ENCODE results near the gene PRRT4. TPM values are rescaled to one million over a fixed set of nuclear protein-coding genes. Genes with fewer than 3 reads are reported as not detected.

PRRT4 gene
- total RNA-seq, 1 donor from 2014 or later = 0.21 TPM

DNA sequence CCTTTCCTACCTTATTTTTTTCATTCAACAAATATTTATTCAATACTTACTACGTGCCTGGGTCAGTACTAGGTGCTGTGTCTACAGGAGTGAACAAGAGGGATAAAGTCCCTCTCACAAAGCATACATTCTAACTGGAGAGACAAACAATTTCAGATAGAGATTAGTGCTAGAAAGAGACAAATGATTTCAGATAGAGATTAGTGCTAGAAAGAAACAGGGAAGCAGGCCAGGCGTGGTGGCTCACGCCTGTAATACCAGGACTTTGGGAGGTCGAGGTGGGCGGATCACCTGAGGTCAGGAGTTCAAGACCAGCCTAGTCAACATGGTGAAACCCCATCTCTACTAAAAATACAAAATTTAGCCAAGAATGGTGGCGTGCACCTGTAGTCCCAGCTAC lies 52.4 kb downstream of the PRRT4 start:
- Mint-ChIP-seq H3K4me1 (ENCODE audit: low read depth) (no peaks in the 10 kb centered on the region), H3K4me3 (no peak overlapping the region), H3K9me3 (no peaks in the 10 kb centered on the region), H3K36me3 (ENCODE audit: low read depth) (peaks cover 41% of the 10 kb centered on the region), H3K27ac (no peak overlapping the region), H3K27me3 (ENCODE audit: insufficient read depth) (no peaks in the 10 kb centered on the region)
- intact Hi-C loops (cut with micrococcal nuclease) = no loop called here
- DNase-seq (ENCODE audit: low spot score) = no peak

DNA sequence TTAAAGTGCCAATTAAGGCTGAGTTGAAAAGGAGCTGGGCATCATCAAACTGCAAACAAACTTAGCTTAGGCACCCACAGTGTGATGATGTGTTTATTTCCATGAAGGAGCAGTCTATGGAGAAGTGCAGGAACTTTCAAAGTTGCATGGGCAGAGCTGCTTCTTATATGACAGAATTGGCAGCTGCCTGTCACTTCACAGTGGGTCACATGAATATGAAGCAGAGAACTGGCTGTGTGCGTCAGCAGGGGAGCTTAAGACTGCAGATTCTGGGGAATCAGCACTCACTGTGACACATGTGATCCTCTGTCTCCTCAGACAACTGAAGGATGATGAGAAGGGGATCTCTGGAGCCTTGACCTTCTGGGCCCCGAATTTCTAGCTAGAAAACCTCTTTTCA lies 54.4 kb downstream of the PRRT4 start:
- Mint-ChIP-seq H3K4me1 (ENCODE audit: low read depth) (no peaks in the 10 kb centered on the region), H3K27me3 (ENCODE audit: insufficient read depth) (no peaks in the 10 kb centered on the region), H3K9me3 (no peaks in the 10 kb centered on the region), H3K27ac (no peak overlapping the region), H3K36me3 (ENCODE audit: low read depth) (peaks cover 37% of the 10 kb centered on the region), H3K4me3 (no peak overlapping the region)
- intact Hi-C loops (cut with micrococcal nuclease) = no loop called here
- no peak for DNase-seq (ENCODE audit: low spot score)

- H3K27me3 Mint-ChIP-seq (ENCODE audit: insufficient read depth) = peaks cover 1% of the 10 kb centered on the region
- DNase-seq (ENCODE audit: low spot score) = no peak
- H3K4me3 Mint-ChIP-seq = no peak overlapping the region
- no peaks in the 10 kb centered on the region for H3K9me3 Mint-ChIP-seq
- no peaks in the 10 kb centered on the region for H3K4me1 Mint-ChIP-seq (ENCODE audit: low read depth)
- H3K27ac Mint-ChIP-seq = no peak overlapping the region
- H3K36me3 Mint-ChIP-seq (ENCODE audit: low read depth) = peaks cover 28% of the 10 kb centered on the region
- intact Hi-C loops (cut with micrococcal nuclease) = no loop called here
Measured at GRCh38 chr7:128304212-128304611, 57.3 kb downstream of the PRRT4 start.

DNA sequence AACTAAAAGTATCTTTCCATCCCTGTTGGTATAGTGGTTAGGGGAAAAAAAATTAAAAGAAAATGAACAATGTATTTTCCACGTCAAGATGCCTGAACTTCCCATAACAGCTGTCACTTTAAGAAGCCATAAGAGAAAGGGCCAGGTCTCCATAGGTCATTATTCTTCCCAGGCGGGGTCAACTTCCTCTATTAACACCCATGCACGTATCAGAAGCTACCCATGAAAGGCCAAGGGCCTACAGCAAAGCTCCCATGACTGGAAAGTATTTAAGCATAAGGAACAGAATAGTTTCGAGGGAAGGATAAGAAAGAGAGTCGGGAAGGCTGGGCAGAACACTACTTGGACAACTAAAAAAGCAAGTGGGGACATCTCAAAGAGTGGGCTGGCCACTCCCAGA lies 57.8 kb downstream of the PRRT4 start:
- DNase-seq (ENCODE audit: low spot score) = no peak
- no peak overlapping the region for H3K27ac Mint-ChIP-seq
- H3K4me3 Mint-ChIP-seq = no peak overlapping the region
- peaks cover 25% of the 10 kb centered on the region for H3K36me3 Mint-ChIP-seq (ENCODE audit: low read depth)
- intact Hi-C loops (cut with micrococcal nuclease) = no loop called here
- no peaks in the 10 kb centered on the region for H3K9me3 Mint-ChIP-seq
- H3K27me3 Mint-ChIP-seq (ENCODE audit: insufficient read depth) = peaks cover 1% of the 10 kb centered on the region
- no peaks in the 10 kb centered on the region for H3K4me1 Mint-ChIP-seq (ENCODE audit: low read depth)

- Mint-ChIP-seq H3K4me1 (ENCODE audit: low read depth) (no peaks in the 10 kb centered on the region), H3K27ac (no peak overlapping the region), H3K9me3 (no peaks in the 10 kb centered on the region), H3K36me3 (ENCODE audit: low read depth) (peaks cover 24% of the 10 kb centered on the region), H3K27me3 (ENCODE audit: insufficient read depth) (peaks cover 1% of the 10 kb centered on the region), H3K4me3 (no peak overlapping the region)
- DNase-seq (ENCODE audit: low spot score) = no peak
- intact Hi-C loops (cut with micrococcal nuclease) = no loop called here
Measured at GRCh38 chr7:128303133-128303532, 58.4 kb downstream of the PRRT4 start.

DNA sequence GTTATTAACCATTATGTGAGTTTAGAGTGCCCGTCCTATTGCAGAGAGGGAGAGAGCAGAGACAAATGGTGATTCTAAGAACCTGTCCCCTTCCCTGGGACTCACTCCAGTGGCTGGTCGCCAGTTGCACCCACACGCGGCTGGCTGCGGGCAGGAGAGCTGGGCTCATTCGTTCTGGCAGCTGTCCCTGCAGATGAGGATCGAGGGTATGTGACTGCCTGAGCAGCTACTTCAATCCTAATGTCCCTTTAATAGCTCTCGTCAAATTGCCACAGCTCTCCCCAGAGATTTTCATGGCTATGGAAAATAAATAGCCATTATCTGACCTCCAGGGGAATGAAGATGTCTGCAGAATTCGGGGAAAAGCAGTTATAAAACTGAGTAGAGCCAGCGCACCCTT lies 59.4 kb downstream of the PRRT4 start:
- H3K27ac Mint-ChIP-seq = no peak overlapping the region
- no peak for DNase-seq (ENCODE audit: low spot score)
- H3K4me3 Mint-ChIP-seq = no peak overlapping the region
- H3K36me3 Mint-ChIP-seq (ENCODE audit: low read depth) = peaks cover 19% of the 10 kb centered on the region
- H3K4me1 Mint-ChIP-seq (ENCODE audit: low read depth) = no peaks in the 10 kb centered on the region
- H3K27me3 Mint-ChIP-seq (ENCODE audit: insufficient read depth) = peaks cover 1% of the 10 kb centered on the region
- no peaks in the 10 kb centered on the region for H3K9me3 Mint-ChIP-seq
- intact Hi-C loops (cut with micrococcal nuclease) = no loop called here

Other genes starting within 250 kb of the PRRT4 start
- not detected in 2 replicates for gene LEP, start 120.4 kb downstream of the PRRT4 start, total RNA-seq
- 77.0 and 80.1 TPM in 2 replicates for gene RBM28, start 17.8 kb downstream of the PRRT4 start, total RNA-seq
- gene IMPDH1, start 48.3 kb upstream of the PRRT4 start, total RNA-seq = 91.7 and 95.8 TPM in 2 replicates
- gene HILPDA, start 94.2 kb upstream of the PRRT4 start, total RNA-seq = 53.7 and 56.9 TPM in 2 replicates
- gene METTL2B, start 115.1 kb upstream of the PRRT4 start, total RNA-seq = 63.0 and 64.9 TPM in 2 replicates